SU-DHL-6 (cell line): ENCODE data around the gene L1TD1.
"Not testable (repeated sequence)": the region's sequence is repeated elsewhere in the genome, so short reads cannot be mapped to it uniquely, and the experiment has no call there.

Experiments used
- H2AFZ ChIP-seq: fragments of 200-600 bp; sonication (generic); 2 replicates; pipeline ENCODE4 v1.6.1; 2014; ENCODE audit warnings: low read depth, mild to moderate bottlenecking, moderate library complexity, mixed read lengths, antibody characterized with exemption, low read length; ENCODE audit not compliant: severe bottlenecking
- H3F3A ChIP-seq: fragments of 200-600 bp; shearing (Covaris generic); 2 replicates; pipeline ENCODE4 v1.6.0; 2016; ENCODE audit warnings: antibody characterized with exemption, mild to moderate bottlenecking; ENCODE audit not compliant: insufficient read depth
- H3K27ac ChIP-seq: fragments of 200-600 bp; sonication (generic); 2 replicates; pipeline ENCODE4 v1.5.1; 2016; ENCODE audit warnings: low read depth, mild to moderate bottlenecking, low read length, moderate library complexity, mixed read lengths
- H3K27me3 ChIP-seq: fragments of 200-600 bp; sonication (generic), shearing (Covaris generic); 2 replicates; pipeline ENCODE4 v1.6.0; 2014; ENCODE audit warnings: mild to moderate bottlenecking, low read length
- H3K36me3 ChIP-seq: fragments of 200-600 bp; sonication (generic); 2 replicates; pipeline ENCODE4 v1.6.1; 2014; ENCODE audit warnings: mild to moderate bottlenecking, low read length, mixed read lengths
- H3K4me2 ChIP-seq: fragments of 300-600, 200-600 bp; shearing (Covaris generic), sonication (generic); 2 replicates; pipeline ENCODE4 v1.6.0; 2014; ENCODE audit warnings: low read length, low read depth, mild to moderate bottlenecking; ENCODE audit not compliant: poor library complexity, severe bottlenecking
- H3K4me3 ChIP-seq: fragments of 200-600 bp; sonication (generic); 2 replicates; pipeline ENCODE4 v1.5.1; 2014; ENCODE audit warnings: antibody characterized with exemption, low read length, mild to moderate bottlenecking, mixed read lengths; ENCODE audit not compliant: insufficient read depth, poor library complexity, severe bottlenecking
- H3K79me2 ChIP-seq: fragments of 200-600 bp; sonication (generic); 2 replicates; pipeline ENCODE4 v1.6.1; 2014; ENCODE audit warnings: mild to moderate bottlenecking, low read length, moderate library complexity; ENCODE audit not compliant: insufficient read depth
- H3K9ac ChIP-seq: fragments of 200-600 bp; sonication (generic); 2 replicates; pipeline ENCODE4 v1.7.0; 2014; ENCODE audit warnings: mild to moderate bottlenecking, low read length
- H3K9me2 ChIP-seq: fragments of 200-600 bp; sonication (generic); replicated peaks from 2 replicates; pipeline ENCODE4 v1.6.1; 2014; ENCODE audit warnings: low read length; ENCODE audit not compliant: insufficient read depth
- H3K9me3 ChIP-seq: fragments of 200-600 bp; sonication (generic); 2 replicates; pipeline ENCODE4 v1.6.1; 2014; ENCODE audit warnings: low read length, mixed read lengths; ENCODE audit not compliant: insufficient read depth
- H4K20me1 ChIP-seq: fragments of 200-600 bp; sonication (generic); 2 replicates; pipeline ENCODE4 v1.6.1; 2014; ENCODE audit warnings: low read depth, mild to moderate bottlenecking, antibody characterized with exemption, low read length, moderate library complexity, mixed read lengths
- EZH2phosphoT487 ChIP-seq: fragments of 200-600 bp; sonication (generic), shearing (Covaris generic); conservative IDR thresholded peaks from 2 replicates; pipeline ENCODE4 v1.6.1; 2018; ENCODE audit warnings: mild to moderate bottlenecking, antibody characterized with exemption, low read length, moderate library complexity, mixed read lengths
- TF ChIP-seq, protein P1 (sequence below): fragments of 200-600 bp; sonication (generic); IDR thresholded peaks from one replicate; pipeline ENCODE4 v1.5.1; 2017; ENCODE audit warnings: antibody characterized with exemption, mild to moderate bottlenecking, low read length, moderate library complexity; ENCODE audit not compliant: insufficient read depth, poor library complexity, severe bottlenecking

L1TD1 gene

GRCh38 chr1:62237950-62238374, 43.3 kb downstream of the L1TD1 start:
- Histone ChIP-seq H3K9me2 (no peaks in the 10 kb centered on the region), H3K4me3 (no peak overlapping the region), H3F3A (no peaks in the 10 kb centered on the region), H3K4me2 (no peak overlapping the region), H4K20me1 (no peaks in the 10 kb centered on the region), H3K9ac (no peak overlapping the region), H3K27ac (no peak overlapping the region), H3K27me3 (no peaks in the 10 kb centered on the region), H3K9me3 (no peaks in the 10 kb centered on the region), H3K36me3 (no peaks in the 10 kb centered on the region), H3K79me2 (no peaks in the 10 kb centered on the region), H2AFZ (no peak overlapping the region)
- TF ChIP-seq, protein P1, sequence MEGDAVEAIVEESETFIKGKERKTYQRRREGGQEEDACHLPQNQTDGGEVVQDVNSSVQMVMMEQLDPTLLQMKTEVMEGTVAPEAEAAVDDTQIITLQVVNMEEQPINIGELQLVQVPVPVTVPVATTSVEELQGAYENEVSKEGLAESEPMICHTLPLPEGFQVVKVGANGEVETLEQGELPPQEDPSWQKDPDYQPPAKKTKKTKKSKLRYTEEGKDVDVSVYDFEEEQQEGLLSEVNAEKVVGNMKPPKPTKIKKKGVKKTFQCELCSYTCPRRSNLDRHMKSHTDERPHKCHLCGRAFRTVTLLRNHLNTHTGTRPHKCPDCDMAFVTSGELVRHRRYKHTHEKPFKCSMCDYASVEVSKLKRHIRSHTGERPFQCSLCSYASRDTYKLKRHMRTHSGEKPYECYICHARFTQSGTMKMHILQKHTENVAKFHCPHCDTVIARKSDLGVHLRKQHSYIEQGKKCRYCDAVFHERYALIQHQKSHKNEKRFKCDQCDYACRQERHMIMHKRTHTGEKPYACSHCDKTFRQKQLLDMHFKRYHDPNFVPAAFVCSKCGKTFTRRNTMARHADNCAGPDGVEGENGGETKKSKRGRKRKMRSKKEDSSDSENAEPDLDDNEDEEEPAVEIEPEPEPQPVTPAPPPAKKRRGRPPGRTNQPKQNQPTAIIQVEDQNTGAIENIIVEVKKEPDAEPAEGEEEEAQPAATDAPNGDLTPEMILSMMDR, result no peak
- TF ChIP-seq EZH2phosphoT487, result no peak

- Histone ChIP-seq H3K27me3 (no peaks in the 10 kb centered on the region), H3K36me3 (no peaks in the 10 kb centered on the region), H4K20me1 (no peaks in the 10 kb centered on the region), H3K4me2 (no peak overlapping the region), H3K27ac (no peak overlapping the region), H3K9me3 (no peaks in the 10 kb centered on the region), H3F3A (no peaks in the 10 kb centered on the region), H3K9me2 (no peaks in the 10 kb centered on the region), H3K9ac (no peak overlapping the region), H3K79me2 (no peaks in the 10 kb centered on the region), H3K4me3 (no peak overlapping the region), H2AFZ (no peak overlapping the region)
- no peak for TF ChIP-seq EZH2phosphoT487
- TF ChIP-seq, protein P1, result no peak
Measured at GRCh38 chr1:62238507-62238906, 43.9 kb downstream of the L1TD1 start.

DNA sequence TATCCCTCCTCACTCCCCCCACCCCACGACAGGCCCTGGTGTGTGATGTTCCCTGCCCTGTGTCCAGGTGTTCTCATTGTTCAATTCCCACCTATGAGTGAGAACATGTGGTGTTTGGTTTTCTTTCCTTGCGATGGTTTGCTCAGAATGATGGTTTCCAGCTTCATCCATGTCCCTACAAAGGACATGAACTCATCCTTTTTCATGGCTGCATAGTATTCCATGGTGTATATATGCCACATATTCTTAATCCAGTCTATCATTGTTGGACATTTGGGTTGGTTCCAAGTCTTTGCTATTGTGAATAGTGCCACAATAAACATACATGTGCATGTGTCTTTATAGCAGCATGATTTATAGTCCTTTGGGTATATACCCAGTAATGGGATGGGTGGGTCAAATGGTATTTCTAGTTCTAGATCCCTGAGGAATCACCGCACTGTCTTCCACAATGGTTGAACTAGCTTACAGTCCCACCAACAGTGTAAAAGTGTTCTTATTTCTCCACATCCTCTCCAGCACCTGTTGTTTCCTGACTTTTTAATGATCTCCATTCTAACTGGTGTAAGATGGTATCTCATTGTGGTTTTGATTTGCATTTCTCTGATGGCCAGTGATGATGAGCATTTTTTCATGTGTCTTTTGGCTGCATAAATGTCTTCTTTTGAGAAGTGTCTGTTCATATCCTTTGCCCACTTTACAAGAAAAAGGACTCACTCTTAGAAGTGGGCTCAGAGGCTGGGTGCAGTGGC, 45.2 kb downstream of the L1TD1 start:
- not testable (repeated sequence) for H2AFZ ChIP-seq, H3K4me3 ChIP-seq, H3K79me2 ChIP-seq, H3K27ac ChIP-seq, H3K27me3 ChIP-seq, H3K9me3 ChIP-seq, H3K4me2 ChIP-seq, H3K36me3 ChIP-seq, H3K9me2 ChIP-seq, H3F3A ChIP-seq, H3K9ac ChIP-seq, H4K20me1 ChIP-seq

DNA sequence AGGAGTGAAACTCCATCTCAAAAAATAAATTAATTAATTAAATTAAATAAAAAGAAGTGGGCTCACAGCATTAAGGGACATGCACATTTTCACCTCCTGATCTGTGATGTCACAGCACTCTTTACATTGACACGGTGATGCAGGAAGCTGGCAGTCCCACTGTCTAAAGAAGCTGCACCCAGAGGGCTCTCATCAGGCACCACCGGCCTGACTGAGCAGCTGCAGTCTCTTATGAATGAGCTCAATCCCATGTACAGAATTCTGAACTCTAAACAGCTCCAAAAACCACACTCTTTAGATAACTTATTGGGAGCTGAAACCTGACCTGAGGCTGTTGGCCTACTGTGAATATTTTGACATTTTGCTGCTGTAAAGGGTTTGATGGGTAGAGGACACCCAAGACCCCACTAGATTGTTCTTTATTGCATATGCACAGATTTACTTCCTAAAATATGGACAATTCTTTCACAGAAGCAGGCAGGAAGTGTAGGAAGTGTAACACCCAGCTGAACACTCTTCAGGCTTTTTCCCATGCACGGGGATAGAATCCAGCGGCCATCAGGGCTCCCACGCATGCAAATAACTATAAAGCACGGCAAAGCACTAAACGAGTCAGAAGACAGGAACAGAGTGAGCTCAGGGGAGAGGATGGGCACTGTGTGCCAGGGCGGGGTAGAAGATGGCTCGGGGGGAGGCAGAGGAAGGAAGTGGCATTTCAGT, 46.2 kb downstream of the L1TD1 start:
- H3K79me2 ChIP-seq, result no peaks in the 10 kb centered on the region
- no peaks in the 10 kb centered on the region for H3F3A ChIP-seq
- no peaks in the 10 kb centered on the region for H3K9me2 ChIP-seq
- no peaks in the 10 kb centered on the region for H4K20me1 ChIP-seq
- TF ChIP-seq EZH2phosphoT487, result no peak
- TF ChIP-seq, protein P1, result no peak
- no peaks in the 10 kb centered on the region for H3K9me3 ChIP-seq
- no peaks in the 10 kb centered on the region for H3K36me3 ChIP-seq
- no peak overlapping the region for H3K4me2 ChIP-seq
- no peak overlapping the region for H3K4me3 ChIP-seq
- no peak overlapping the region for H2AFZ ChIP-seq
- no peaks in the 10 kb centered on the region for H3K27me3 ChIP-seq
- no peak overlapping the region for H3K9ac ChIP-seq
- H3K27ac ChIP-seq, result no peak overlapping the region
